HPDE6-E6E7 (cell line): ENCODE results near the gene DUSP19.

Experiments used
- DNase-seq: peaks from one replicate; pipeline ENCODE4 v3.0.0; 2011; ENCODE audit warnings: missing footprints; ENCODE audit errors: extremely low spot score

Gene DUSP19

GRCh38 chr2:183068561-183068960 lies 10.0 kb upstream of the DUSP19 start:
- no peak for DNase-seq

- DNase-seq = no peak
These were observed 9.4 kb upstream of the DUSP19 start for GRCh38 chr2:183069174-183069573.

GRCh38 chr2:183070942-183071844 lies 7.4 kb upstream of the DUSP19 start:
- no peak for DNase-seq

- DNase-seq = no peak
These were observed 6.4 kb upstream of the DUSP19 start for GRCh38 chr2:183072177-183072576.

- peak; percentile 29 for DNase-seq
These were observed 434 bp upstream of the DUSP19 start for GRCh38 chr2:183078163-183078463.

GRCh38 chr2:183079139-183079775 lies 710 bp downstream of the DUSP19 start:
- no peak for DNase-seq

- no peak for DNase-seq
These were observed 3.4 kb downstream of the DUSP19 start for GRCh38 chr2:183081911-183082310.

GRCh38 chr2:183088061-183088460 lies 9.5 kb downstream of the DUSP19 start:
- DNase-seq = no peak

GRCh38 chr2:183089192-183089851 lies 10.8 kb downstream of the DUSP19 start:
- DNase-seq = no peak

GRCh38 chr2:183091318-183091953 lies 12.9 kb downstream of the DUSP19 start:
- no peak for DNase-seq

GRCh38 chr2:183091954-183092345 lies 13.4 kb downstream of the DUSP19 start:
- DNase-seq = no peak

GRCh38 chr2:183093857-183094657 lies 15.5 kb downstream of the DUSP19 start:
- no peak for DNase-seq

GRCh38 chr2:183105402-183106134 lies 27.0 kb downstream of the DUSP19 start:
- no peak for DNase-seq

- DNase-seq = no peak
These were observed 34.0 kb downstream of the DUSP19 start for GRCh38 chr2:183112577-183112976.

GRCh38 chr2:183113630-183114029 lies 35.1 kb downstream of the DUSP19 start:
- DNase-seq = no peak

- no peak for DNase-seq
These were observed 38.7 kb downstream of the DUSP19 start for GRCh38 chr2:183117226-183117625.

- DNase-seq = no peak
These were observed 44.8 kb downstream of the DUSP19 start for GRCh38 chr2:183123117-183123958.

GRCh38 chr2:183123959-183124221 lies 45.3 kb downstream of the DUSP19 start:
- DNase-seq = no peak

- DNase-seq = peak; percentile 84
These were observed 45.8 kb downstream of the DUSP19 start, which contains the start of gene NUP35 for GRCh38 chr2:183124222-183124956. NUP35 (plus strand) TSS chr2:183124443; CDS start chr2:183124458, 15 bp downstream.

- DNase-seq = no peak
These were observed 46.4 kb downstream of the DUSP19 start for GRCh38 chr2:183124957-183125255.
